Measurements from ENCODE around the gene HS3ST4. TPM values are rescaled to one million over a fixed set of nuclear protein-coding genes. Genes with fewer than 3 reads are reported as not detected.

The HS3ST4 gene
- polyA plus RNA-seq, 1 donor, result 0.39 TPM

- Histone ChIP-seq H3K4me1 (ENCODE audit: control insufficient read depth, insufficient read depth, low read length) (no peaks in the 10 kb centered on the region), H3K36me3 (ENCODE audit: control insufficient read depth, insufficient read depth, low read length) (no peaks in the 10 kb centered on the region), H3K27ac (ENCODE audit: low read length) (no peak overlapping the region), H3K27me3 (ENCODE audit: control insufficient read depth, insufficient read depth, low read length) (peaks cover 15% of the 10 kb centered on the region), H3K9me3 (ENCODE audit: control insufficient read depth, low read depth, low read length) (no peaks in the 10 kb centered on the region), H3K4me3 (ENCODE audit: low read length) (no peak overlapping the region)
- WGBS (ENCODE audit: insufficient coverage, low lambda C conversion rate), result 100% methylated on average over 2 of the region's 7 CpGs
- no peak for DNase-seq
Measured at GRCh38 chr16:25699069-25699468, 7.3 kb downstream of the HS3ST4 start.

GRCh38 chr16:25700547-25700946 lies 8.8 kb downstream of the HS3ST4 start:
- H3K27me3 ChIP-seq (ENCODE audit: control insufficient read depth, insufficient read depth, low read length), result peaks cover 2% of the 10 kb centered on the region
- H3K36me3 ChIP-seq (ENCODE audit: control insufficient read depth, insufficient read depth, low read length), result no peaks in the 10 kb centered on the region
- H3K4me1 ChIP-seq (ENCODE audit: control insufficient read depth, insufficient read depth, low read length), result no peaks in the 10 kb centered on the region
- H3K9me3 ChIP-seq (ENCODE audit: control insufficient read depth, low read depth, low read length), result no peaks in the 10 kb centered on the region
- no peak overlapping the region for H3K27ac ChIP-seq (ENCODE audit: low read length)
- H3K4me3 ChIP-seq (ENCODE audit: low read length), result no peak overlapping the region
- WGBS (ENCODE audit: insufficient coverage, low lambda C conversion rate), result 83% methylated on average over 2 of the region's 6 CpGs
- DNase-seq, result no peak

GRCh38 chr16:25707553-25707952 lies 15.8 kb downstream of the HS3ST4 start:
- no peaks in the 10 kb centered on the region for H3K9me3 ChIP-seq (ENCODE audit: control insufficient read depth, low read depth, low read length)
- whole genome bisulfite sequencing (ENCODE audit: insufficient coverage, low lambda C conversion rate), result no CpG with 5 or more reads among the region's 1 CpG

GRCh38 chr16:25707982-25708583 lies 16.3 kb downstream of the HS3ST4 start:
- Histone ChIP-seq H3K36me3 (ENCODE audit: control insufficient read depth, insufficient read depth, low read length) (no peaks in the 10 kb centered on the region), H3K9me3 (ENCODE audit: control insufficient read depth, low read depth, low read length) (no peaks in the 10 kb centered on the region), H3K4me1 (ENCODE audit: control insufficient read depth, insufficient read depth, low read length) (no peaks in the 10 kb centered on the region), H3K4me3 (ENCODE audit: low read length) (no peak overlapping the region), H3K27ac (ENCODE audit: low read length) (no peak overlapping the region), H3K27me3 (ENCODE audit: control insufficient read depth, insufficient read depth, low read length) (no peaks in the 10 kb centered on the region)
- WGBS (ENCODE audit: insufficient coverage, low lambda C conversion rate), result 89% methylated on average over 1 of the region's 3 CpGs
- peak in 1 of 2 donors; percentile 33 for DNase-seq

More at GRCh38 chr16:25707553-25707952, 15.8 kb downstream of the HS3ST4 start:
- Histone ChIP-seq H3K27ac (ENCODE audit: low read length) (no peak overlapping the region), H3K36me3 (ENCODE audit: control insufficient read depth, insufficient read depth, low read length) (no peaks in the 10 kb centered on the region), H3K27me3 (ENCODE audit: control insufficient read depth, insufficient read depth, low read length) (no peaks in the 10 kb centered on the region), H3K4me3 (ENCODE audit: low read length) (no peak overlapping the region), H3K4me1 (ENCODE audit: control insufficient read depth, insufficient read depth, low read length) (no peaks in the 10 kb centered on the region)
- no peak for DNase-seq

- Histone ChIP-seq H3K27ac (ENCODE audit: low read length) (no peak overlapping the region), H3K4me1 (ENCODE audit: control insufficient read depth, insufficient read depth, low read length) (no peaks in the 10 kb centered on the region), H3K27me3 (ENCODE audit: control insufficient read depth, insufficient read depth, low read length) (no peaks in the 10 kb centered on the region), H3K36me3 (ENCODE audit: control insufficient read depth, insufficient read depth, low read length) (no peaks in the 10 kb centered on the region), H3K9me3 (ENCODE audit: control insufficient read depth, low read depth, low read length) (no peaks in the 10 kb centered on the region), H3K4me3 (ENCODE audit: low read length) (no peak overlapping the region)
- WGBS (ENCODE audit: insufficient coverage, low lambda C conversion rate), result no CpG with 5 or more reads among the region's 7 CpGs
- no peak for DNase-seq
Measured at GRCh38 chr16:25709213-25709612, 17.5 kb downstream of the HS3ST4 start.

- WGBS (ENCODE audit: insufficient coverage, low lambda C conversion rate), result 83% methylated on average over 1 of the region's 13 CpGs
- Histone ChIP-seq H3K9me3 (ENCODE audit: control insufficient read depth, low read depth, low read length) (no peaks in the 10 kb centered on the region), H3K4me3 (ENCODE audit: low read length) (no peak overlapping the region), H3K4me1 (ENCODE audit: control insufficient read depth, insufficient read depth, low read length) (no peaks in the 10 kb centered on the region), H3K27me3 (ENCODE audit: control insufficient read depth, insufficient read depth, low read length) (no peaks in the 10 kb centered on the region), H3K36me3 (ENCODE audit: control insufficient read depth, insufficient read depth, low read length) (no peaks in the 10 kb centered on the region), H3K27ac (ENCODE audit: low read length) (no peak overlapping the region)
- DNase-seq, result no peak
Measured at GRCh38 chr16:25713785-25714570, 22.2 kb downstream of the HS3ST4 start.

- no peaks in the 10 kb centered on the region for H3K9me3 ChIP-seq (ENCODE audit: control insufficient read depth, low read depth, low read length)
- H3K4me3 ChIP-seq (ENCODE audit: low read length), result no peak overlapping the region
- H3K36me3 ChIP-seq (ENCODE audit: control insufficient read depth, insufficient read depth, low read length), result no peaks in the 10 kb centered on the region
- H3K27ac ChIP-seq (ENCODE audit: low read length), result no peak overlapping the region
- no peak for DNase-seq
- H3K27me3 ChIP-seq (ENCODE audit: control insufficient read depth, insufficient read depth, low read length), result no peaks in the 10 kb centered on the region
- no CpG with 5 or more reads among the region's 2 CpGs for WGBS (ENCODE audit: insufficient coverage, low lambda C conversion rate)
- H3K4me1 ChIP-seq (ENCODE audit: control insufficient read depth, insufficient read depth, low read length), result no peaks in the 10 kb centered on the region
Measured at GRCh38 chr16:25716186-25716585, 24.4 kb downstream of the HS3ST4 start.

GRCh38 chr16:25721439-25721838 lies 29.7 kb downstream of the HS3ST4 start:
- Histone ChIP-seq H3K36me3 (ENCODE audit: control insufficient read depth, insufficient read depth, low read length) (no peaks in the 10 kb centered on the region), H3K9me3 (ENCODE audit: control insufficient read depth, low read depth, low read length) (no peaks in the 10 kb centered on the region), H3K4me1 (ENCODE audit: control insufficient read depth, insufficient read depth, low read length) (no peaks in the 10 kb centered on the region), H3K27me3 (ENCODE audit: control insufficient read depth, insufficient read depth, low read length) (no peaks in the 10 kb centered on the region), H3K27ac (ENCODE audit: low read length) (no peak overlapping the region), H3K4me3 (ENCODE audit: low read length) (no peak overlapping the region)
- no CpG with 5 or more reads among the region's 3 CpGs for WGBS (ENCODE audit: insufficient coverage, low lambda C conversion rate)
- DNase-seq, result no peak

GRCh38 chr16:25726430-25727098 lies 34.8 kb downstream of the HS3ST4 start:
- DNase-seq, result no peak
- no peaks in the 10 kb centered on the region for H3K27me3 ChIP-seq (ENCODE audit: control insufficient read depth, insufficient read depth, low read length)
- no peaks in the 10 kb centered on the region for H3K36me3 ChIP-seq (ENCODE audit: control insufficient read depth, insufficient read depth, low read length)
- no peak overlapping the region for H3K27ac ChIP-seq (ENCODE audit: low read length)
- WGBS (ENCODE audit: insufficient coverage, low lambda C conversion rate), result 60% methylated on average over 2 of the region's 5 CpGs
- no peak overlapping the region for H3K4me3 ChIP-seq (ENCODE audit: low read length)
- no peaks in the 10 kb centered on the region for H3K4me1 ChIP-seq (ENCODE audit: control insufficient read depth, insufficient read depth, low read length)
- no peaks in the 10 kb centered on the region for H3K9me3 ChIP-seq (ENCODE audit: control insufficient read depth, low read depth, low read length)

- Histone ChIP-seq H3K36me3 (ENCODE audit: control insufficient read depth, insufficient read depth, low read length) (no peaks in the 10 kb centered on the region), H3K27ac (ENCODE audit: low read length) (no peak overlapping the region), H3K9me3 (ENCODE audit: control insufficient read depth, low read depth, low read length) (no peaks in the 10 kb centered on the region), H3K4me1 (ENCODE audit: control insufficient read depth, insufficient read depth, low read length) (no peaks in the 10 kb centered on the region), H3K27me3 (ENCODE audit: control insufficient read depth, insufficient read depth, low read length) (no peaks in the 10 kb centered on the region), H3K4me3 (ENCODE audit: low read length) (no peak overlapping the region)
- WGBS (ENCODE audit: insufficient coverage, low lambda C conversion rate), result 96% methylated on average over 4 of the region's 15 CpGs
- DNase-seq, result no peak
Measured at GRCh38 chr16:25729188-25729915, 37.6 kb downstream of the HS3ST4 start.
